Endothelial cell of umbilical vein (primary cell): ENCODE results near the gene FAU. TPM values are rescaled to one million over a fixed set of nuclear protein-coding genes. Genes with fewer than 3 reads are reported as not detected.

Experiments
- BruUV-seq: library from RNA; stranded (reverse); fragments of 400-500 nt; replicated peaks from 2 replicates; lab custom pipeline; 2021; lab: Mats Ljungman, UMichigan
- CTCF ChIA-PET: fragments of 300-600, 350-600 bp; sonication (Branson Sonifier 250); formaldehyde crosslinking; loops from one replicate; lab custom pipeline; 2021; ENCODE audit warnings: antibody characterized with exemption, inconsistent platforms; lab: Charles Lee
- POLR2A ChIA-PET: fragments of 300-600, 350-600 bp; sonication (Branson Sonifier 250); formaldehyde crosslinking; loops from one replicate; lab custom pipeline; 2021; ENCODE audit warnings: antibody characterized with exemption, inconsistent platforms; lab: Charles Lee
- DNase-seq: peaks from one replicate; pipeline ENCODE4 v3.0.0-alpha.2; 2011; ENCODE audit warnings: low read depth, low spot score
- FAIRE-seq: peaks from 2 replicates; lab custom pipeline; 2011; peaks lifted over from hg19 to GRCh38; lab: Jason Lieb, UNC
- H2AFZ ChIP-seq: 2 replicates; pipeline ENCODE4 v1.6.0; 2012; ENCODE audit warnings: low read depth, low read length, control low read depth, inconsistent platforms
- H3K27ac ChIP-seq: 2 replicates; pipeline ENCODE4 v1.5.1; 2011; ENCODE audit warnings: low read depth, mild to moderate bottlenecking, control low read depth, low read length, moderate library complexity; ENCODE audit not compliant: insufficient read depth
- H3K27me3 ChIP-seq, 2 experiments: 2 replicates each; pipeline versions ENCODE4 v1.6.0 to v1.6.1; 2011; ENCODE audit warnings: low read length in 2 of 2, mixed read lengths in 1 of 2; ENCODE audit not compliant: control insufficient read depth in 2 of 2, insufficient read depth in 2 of 2
- H3K36me3 ChIP-seq, 2 experiments: 2 replicates in 1 of 2; 3 replicates in 1 of 2; pipeline ENCODE4 v1.5.1; 2011; ENCODE audit warnings: low read length in 2 of 2, mild to moderate bottlenecking in 1 of 2, moderate library complexity in 1 of 2; ENCODE audit not compliant: control insufficient read depth in 2 of 2, insufficient read depth in 2 of 2; ENCODE audit errors: extremely low read depth in 1 of 2
- H3K4me1 ChIP-seq: 3 replicates; pipeline ENCODE4 v1.5.1; 2011; ENCODE audit warnings: mild to moderate bottlenecking, low read length; ENCODE audit not compliant: control insufficient read depth, insufficient read depth; ENCODE audit errors: extremely low read depth
- H3K4me2 ChIP-seq: 2 replicates; pipeline ENCODE4 v1.6.1; 2011; ENCODE audit warnings: low read length, control low read depth, mixed read lengths; ENCODE audit not compliant: insufficient read depth
- H3K4me3 ChIP-seq, 3 experiments: fragments of 200-600 bp in 1 of 3; sonication (generic), shearing (Covaris generic) in 1 of 3; replicated peaks in 1 of 3; 2 replicates each; pipeline ENCODE4 v1.5.1; 2011 to 2016; ENCODE audit warnings: control low read depth in 3 of 3, low read length in 3 of 3, mild to moderate bottlenecking in 2 of 3, inconsistent platforms in 1 of 3, low read depth in 1 of 3, moderate library complexity in 1 of 3; ENCODE audit not compliant: insufficient read depth in 1 of 3
- H3K79me2 ChIP-seq: 2 replicates; pipeline ENCODE4 v1.6.0; 2012; ENCODE audit warnings: low read length, inconsistent platforms; ENCODE audit not compliant: control insufficient read depth, insufficient read depth
- H3K9ac ChIP-seq: replicated peaks from 2 replicates; pipeline ENCODE3; 2011; ENCODE audit warnings: low read length, control low read depth; ENCODE audit not compliant: insufficient read depth; ENCODE audit errors: extremely low read depth
- H3K9me1 ChIP-seq: replicated peaks from 3 replicates; pipeline ENCODE4 v1.6.0; 2011; ENCODE audit warnings: mild to moderate bottlenecking, low read length; ENCODE audit not compliant: control insufficient read depth, insufficient read depth; ENCODE audit errors: extremely low read depth
- H3K9me3 ChIP-seq: replicated peaks from 2 replicates; pipeline ENCODE4 v1.5.1; 2012; ENCODE audit warnings: low read length, inconsistent platforms; ENCODE audit not compliant: control insufficient read depth, insufficient read depth
- H4K20me1 ChIP-seq: replicated peaks from 2 replicates; pipeline ENCODE3; 2011; ENCODE audit warnings: mild to moderate bottlenecking, low read length; ENCODE audit not compliant: control insufficient read depth, insufficient read depth; ENCODE audit errors: extremely low read depth
- CTCF ChIP-seq, 2 donors: IDR thresholded peaks; 1 replicate in 1 of 2; 2 replicates in 1 of 2; pipeline ENCODE4 v1.5.1; 2011; ENCODE audit warnings: low read length in 2 of 2, mild to moderate bottlenecking in 2 of 2, moderate library complexity in 2 of 2, control low read depth in 1 of 2, inconsistent platforms in 1 of 2, low read depth in 1 of 2; ENCODE audit not compliant: insufficient read depth in 1 of 2; ENCODE audit errors: extremely low read depth in 1 of 2
- EZH2 ChIP-seq: IDR thresholded peaks from 2 replicates; pipeline ENCODE4 v1.6.1; 2012; ENCODE audit warnings: borderline replicate concordance, low read depth, mild to moderate bottlenecking, moderate library complexity, low read length, inconsistent platforms; ENCODE audit not compliant: severe bottlenecking
- FOS ChIP-seq: IDR thresholded peaks from 2 replicates; pipeline ENCODE4 v1.6.1; 2011; ENCODE audit warnings: mild to moderate bottlenecking, low read length, moderate library complexity, borderline replicate concordance; ENCODE audit not compliant: insufficient read depth
- GATA2 ChIP-seq: IDR thresholded peaks from 2 replicates; pipeline ENCODE4 v1.7.0; 2011; ENCODE audit warnings: low read depth, mild to moderate bottlenecking, moderate library complexity, mixed read lengths, low read length; ENCODE audit not compliant: insufficient read length, insufficient read depth
- JUN ChIP-seq: IDR thresholded peaks from 2 replicates; pipeline ENCODE4 v1.6.1; 2011; ENCODE audit warnings: borderline replicate concordance, low read depth; ENCODE audit not compliant: insufficient read length, insufficient read depth
- MAX ChIP-seq: IDR thresholded peaks from 2 replicates; pipeline ENCODE4 v1.6.1; 2011; ENCODE audit not compliant: insufficient read depth, insufficient read length
- MYC ChIP-seq: IDR thresholded peaks from one replicate; pipeline ENCODE4 v1.6.1; 2011; ENCODE audit warnings: mild to moderate bottlenecking, low read depth, low read length
- POLR2A ChIP-seq: IDR thresholded peaks from 2 replicates; pipeline ENCODE4 v1.6.1; 2012; ENCODE audit warnings: low read depth, mild to moderate bottlenecking, control low read depth, low read length
- POLR2AphosphoS5 ChIP-seq: IDR thresholded peaks from 2 replicates; pipeline ENCODE4 v1.6.1; 2012; ENCODE audit warnings: low read depth, mild to moderate bottlenecking, control low read depth, low read length, moderate library complexity; ENCODE audit not compliant: insufficient read depth
- dilution Hi-C: fragments of 300-500 bp; cut with MboI; formaldehyde crosslinking; loops from one replicate; pipeline ENCODE4 v1.15.0; 2019; ENCODE audit warnings: low sequenced_read_pairs; ENCODE audit not compliant: extremely low pct_ligation_motif_present
- intact Hi-C: fragments of 100-400 bp; cut with micrococcal nuclease; formaldehyde crosslinking; loops from one replicate; pipeline ENCODE4 v1.10.0; 2022
- polyA plus RNA-seq, 4 experiments: library from polyadenylated mRNA; depleted of rRNA in 3 of 4; stranded (reverse) in 3 of 4; unstranded in 1 of 4; fragments of >200 nt; gene quantifications; 2 replicates each; pipeline versions ENCODE4 v1.2.1 to v1.2.3, GENCODE V29; 2011 to 2012; ENCODE audit warnings: missing spikeins in 1 of 4
- total RNA-seq: library from RNA; stranded (reverse); gene quantifications from 2 replicates; pipeline ENCODE4 v1.2.3, GENCODE V29; 2021

The FAU gene
- total and polyA plus RNA-seq, 2 donors (not counting 3 experiments of a cell fraction or from before 2014, with no cell fraction given), result 741 to 746 TPM

- intact Hi-C loops, result no loop called here
- Histone ChIP-seq H3K4me3 (no peak overlapping the region), H3K9me3 (no peaks in the 10 kb centered on the region), H4K20me1 (no peaks in the 10 kb centered on the region), H3K36me3 (peaks cover 0 to 3% of the 10 kb centered on the region in 2 experiments), H3K9me1 (no peaks in the 10 kb centered on the region), H3K4me2 (no peak overlapping the region), H3K9ac (no peak overlapping the region), H3K4me1 (no peaks in the 10 kb centered on the region), H2AFZ (no peak overlapping the region), H3K27me3 (no peaks in the 10 kb centered on the region), H3K27ac (no peak overlapping the region), H3K79me2 (peaks cover 15% of the 10 kb centered on the region)
- ChIA-PET CTCF (no interaction called here), POLR2A (no interaction called here)
- TF ChIP-seq CTCF (IDR thresholded peaks at IDR 0.05; ENCODE audit: extremely low read depth in 1 of 2, insufficient read depth in 1 of 2, low read depth in 1 of 2, low read length in 2 of 2), result no peak
- TF ChIP-seq POLR2AphosphoS5, result no peak
- TF ChIP-seq MYC, result no peak
- TF ChIP-seq GATA2, result no peak
- TF ChIP-seq EZH2, result no peak
- no peak for TF ChIP-seq POLR2A
- no peak for TF ChIP-seq FOS
- no peak for TF ChIP-seq MAX
- TF ChIP-seq JUN, result no peak
- DNase-seq (no peak), FAIRE-seq (no peak)
- no TSS peak for BruUV-seq
- dilution Hi-C loops, result no loop called here
Observed at GRCh38 chr11:65077451-65077850, 44.5 kb downstream of the FAU start.
